ENCODE measurements around the gene LRFN5. TPM values are rescaled to one million over a fixed set of nuclear protein-coding genes. Genes with fewer than 3 reads are reported as not detected.

LRFN5 gene
- total RNA-seq, 1 experiment from 2014 or later: 9.8 TPM

DNA sequence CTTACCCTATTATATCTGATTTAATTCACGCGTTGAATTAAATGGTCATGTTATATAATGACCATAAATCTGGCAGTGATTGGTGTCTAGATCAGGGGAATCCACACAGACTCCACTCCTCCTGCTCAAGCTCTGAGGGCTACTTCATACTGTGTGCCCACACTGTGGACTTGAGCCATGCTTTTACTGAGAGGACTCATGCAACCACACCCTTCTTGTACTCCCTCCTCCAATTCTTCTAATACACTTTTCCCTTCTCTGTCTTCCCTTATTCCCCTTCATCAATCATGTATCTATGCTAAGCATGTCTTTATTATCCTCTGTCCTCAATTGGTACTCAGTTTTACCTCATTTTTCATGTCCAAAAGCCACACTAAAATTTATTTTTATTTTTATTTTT lies 37.7 kb upstream of the LRFN5 start:
- DNase-seq (ENCODE audit: low read depth, low spot score) (no peak), ATAC-seq (no peak)
- H3K27ac ChIP-seq (ENCODE audit: low read length): no peak overlapping the region
- TF ChIP-seq POLR2AphosphoS5 (IDR thresholded peaks at IDR 0.05; ENCODE audit: low read depth, low read length): no peak
- TF ChIP-seq, protein P1, sequence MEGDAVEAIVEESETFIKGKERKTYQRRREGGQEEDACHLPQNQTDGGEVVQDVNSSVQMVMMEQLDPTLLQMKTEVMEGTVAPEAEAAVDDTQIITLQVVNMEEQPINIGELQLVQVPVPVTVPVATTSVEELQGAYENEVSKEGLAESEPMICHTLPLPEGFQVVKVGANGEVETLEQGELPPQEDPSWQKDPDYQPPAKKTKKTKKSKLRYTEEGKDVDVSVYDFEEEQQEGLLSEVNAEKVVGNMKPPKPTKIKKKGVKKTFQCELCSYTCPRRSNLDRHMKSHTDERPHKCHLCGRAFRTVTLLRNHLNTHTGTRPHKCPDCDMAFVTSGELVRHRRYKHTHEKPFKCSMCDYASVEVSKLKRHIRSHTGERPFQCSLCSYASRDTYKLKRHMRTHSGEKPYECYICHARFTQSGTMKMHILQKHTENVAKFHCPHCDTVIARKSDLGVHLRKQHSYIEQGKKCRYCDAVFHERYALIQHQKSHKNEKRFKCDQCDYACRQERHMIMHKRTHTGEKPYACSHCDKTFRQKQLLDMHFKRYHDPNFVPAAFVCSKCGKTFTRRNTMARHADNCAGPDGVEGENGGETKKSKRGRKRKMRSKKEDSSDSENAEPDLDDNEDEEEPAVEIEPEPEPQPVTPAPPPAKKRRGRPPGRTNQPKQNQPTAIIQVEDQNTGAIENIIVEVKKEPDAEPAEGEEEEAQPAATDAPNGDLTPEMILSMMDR (IDR thresholded peaks at IDR 0.05): no peak
- TF ChIP-seq TCF7L2 (IDR thresholded peaks at IDR 0.05; ENCODE audit: low read depth, low read length): no peak
- TF ChIP-seq, protein P2, sequence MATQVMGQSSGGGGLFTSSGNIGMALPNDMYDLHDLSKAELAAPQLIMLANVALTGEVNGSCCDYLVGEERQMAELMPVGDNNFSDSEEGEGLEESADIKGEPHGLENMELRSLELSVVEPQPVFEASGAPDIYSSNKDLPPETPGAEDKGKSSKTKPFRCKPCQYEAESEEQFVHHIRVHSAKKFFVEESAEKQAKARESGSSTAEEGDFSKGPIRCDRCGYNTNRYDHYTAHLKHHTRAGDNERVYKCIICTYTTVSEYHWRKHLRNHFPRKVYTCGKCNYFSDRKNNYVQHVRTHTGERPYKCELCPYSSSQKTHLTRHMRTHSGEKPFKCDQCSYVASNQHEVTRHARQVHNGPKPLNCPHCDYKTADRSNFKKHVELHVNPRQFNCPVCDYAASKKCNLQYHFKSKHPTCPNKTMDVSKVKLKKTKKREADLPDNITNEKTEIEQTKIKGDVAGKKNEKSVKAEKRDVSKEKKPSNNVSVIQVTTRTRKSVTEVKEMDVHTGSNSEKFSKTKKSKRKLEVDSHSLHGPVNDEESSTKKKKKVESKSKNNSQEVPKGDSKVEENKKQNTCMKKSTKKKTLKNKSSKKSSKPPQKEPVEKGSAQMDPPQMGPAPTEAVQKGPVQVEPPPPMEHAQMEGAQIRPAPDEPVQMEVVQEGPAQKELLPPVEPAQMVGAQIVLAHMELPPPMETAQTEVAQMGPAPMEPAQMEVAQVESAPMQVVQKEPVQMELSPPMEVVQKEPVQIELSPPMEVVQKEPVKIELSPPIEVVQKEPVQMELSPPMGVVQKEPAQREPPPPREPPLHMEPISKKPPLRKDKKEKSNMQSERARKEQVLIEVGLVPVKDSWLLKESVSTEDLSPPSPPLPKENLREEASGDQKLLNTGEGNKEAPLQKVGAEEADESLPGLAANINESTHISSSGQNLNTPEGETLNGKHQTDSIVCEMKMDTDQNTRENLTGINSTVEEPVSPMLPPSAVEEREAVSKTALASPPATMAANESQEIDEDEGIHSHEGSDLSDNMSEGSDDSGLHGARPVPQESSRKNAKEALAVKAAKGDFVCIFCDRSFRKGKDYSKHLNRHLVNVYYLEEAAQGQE (IDR thresholded peaks at IDR 0.05; ENCODE audit: insufficient read depth in 1 of 2, low read depth in 2 of 2, low read length in 1 of 2): no peak
- no peak for TF ChIP-seq SIN3A (IDR thresholded peaks at IDR 0.05; ENCODE audit: borderline replicate concordance, insufficient read depth, low read depth, low read length)
- intact Hi-C loops (cut with micrococcal nuclease; ENCODE audit: unreplicated experiment): no loop called here
- H3K9me3 ChIP-seq (ENCODE audit: control insufficient read depth, insufficient read depth, low read depth, low read length): no peaks in the 10 kb centered on the region
- no peaks in the 10 kb centered on the region for H3K36me3 ChIP-seq (ENCODE audit: control insufficient read depth, insufficient read depth, low read length)
- ChIA-PET POLR2A (no interaction called here), CTCF (no interaction called here)
- no peak overlapping the region for H3K4me3 ChIP-seq (ENCODE audit: low read depth in 2 of 2, low read length in 2 of 2)
- no peaks in the 10 kb centered on the region for H3K4me1 ChIP-seq (ENCODE audit: control insufficient read depth, insufficient read depth, low read length)
- H3K27me3 ChIP-seq (ENCODE audit: control insufficient read depth, insufficient read depth, low read length): no peaks in the 10 kb centered on the region; the same call in 1 of the 2 replicates
- in situ Hi-C loops (cut with HindIII; ENCODE audit: low pct_unique_long_range_greater_than_20kb, low sequenced_read_pairs): no loop called here
- BruUV-seq (replicated peaks): no TSS peak

DNA sequence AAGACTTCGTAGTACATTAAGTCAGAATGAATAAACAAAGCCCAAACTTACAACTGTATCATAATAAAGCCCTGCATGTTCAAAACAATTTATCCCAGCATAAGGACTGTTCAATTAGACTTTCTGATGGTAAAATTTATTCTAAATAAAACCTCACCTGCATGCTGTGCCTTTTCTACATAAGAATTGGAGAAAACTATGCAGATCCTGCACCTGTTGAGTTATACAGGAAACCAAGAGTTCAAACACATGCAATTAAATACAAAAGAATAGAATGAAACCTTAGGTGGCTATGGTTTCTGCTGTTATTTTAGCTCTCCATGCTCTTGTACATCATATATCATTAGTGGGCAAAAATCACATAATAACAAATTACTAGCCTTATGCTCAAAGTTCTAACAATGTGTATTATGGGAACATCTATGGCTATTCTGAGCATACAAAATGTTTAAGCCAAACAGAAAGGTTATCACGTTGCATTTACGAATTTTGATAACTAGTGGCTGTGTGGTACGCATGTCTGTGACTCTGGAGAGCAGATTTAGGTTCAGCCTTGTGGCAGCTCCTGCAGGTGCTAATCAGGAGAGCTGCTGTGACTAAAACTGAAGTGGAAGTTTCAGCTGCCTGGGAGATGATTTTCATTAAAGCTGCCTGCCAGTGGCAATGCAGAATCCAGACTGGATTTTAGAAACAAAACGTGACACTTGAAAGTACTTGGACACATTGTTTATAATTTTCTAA lies 36.1 kb upstream of the LRFN5 start:
- ChIA-PET POLR2A (no interaction called here), CTCF (no interaction called here)
- intact Hi-C loops (cut with micrococcal nuclease; ENCODE audit: unreplicated experiment) (no loop called here), in situ Hi-C loops (cut with HindIII; ENCODE audit: low pct_unique_long_range_greater_than_20kb, low sequenced_read_pairs) (no loop called here)
- H3K9me3 ChIP-seq (ENCODE audit: control insufficient read depth, insufficient read depth, low read depth, low read length): no peaks in the 10 kb centered on the region
- no peaks in the 10 kb centered on the region for H3K36me3 ChIP-seq (ENCODE audit: control insufficient read depth, insufficient read depth, low read length)
- DNase-seq (ENCODE audit: low read depth, low spot score) (no peak), ATAC-seq (no peak)
- H3K4me3 ChIP-seq (ENCODE audit: low read depth in 2 of 2, low read length in 2 of 2): no peak overlapping the region
- no peak for TF ChIP-seq TCF7L2 (IDR thresholded peaks at IDR 0.05; ENCODE audit: low read depth, low read length)
- TF ChIP-seq, protein P2 (IDR thresholded peaks at IDR 0.05; ENCODE audit: insufficient read depth in 1 of 2, low read depth in 2 of 2, low read length in 1 of 2): no peak
- TF ChIP-seq SIN3A (IDR thresholded peaks at IDR 0.05; ENCODE audit: borderline replicate concordance, insufficient read depth, low read depth, low read length): no peak
- TF ChIP-seq, protein P1 (IDR thresholded peaks at IDR 0.05): no peak
- TF ChIP-seq POLR2AphosphoS5 (IDR thresholded peaks at IDR 0.05; ENCODE audit: low read depth, low read length): no peak
- H3K4me1 ChIP-seq (ENCODE audit: control insufficient read depth, insufficient read depth, low read length): no peaks in the 10 kb centered on the region
- BruUV-seq (replicated peaks): no TSS peak
- H3K27ac ChIP-seq (ENCODE audit: low read length): no peak overlapping the region
- no peaks in the 10 kb centered on the region; the same call in 1 of the 2 replicates for H3K27me3 ChIP-seq (ENCODE audit: control insufficient read depth, insufficient read depth, low read length)

Data from Panc1 (cell line).